Stimulated activated CD4-positive, alpha-beta T cell treated with anti-CD3 and anti-CD28 coated beads, Interleukin-15, amount 100 ng/mL, for 1 hour (primary cell): Measurements from ENCODE around the gene TMEM150B.

Source experiments
- DNase-seq, 2 donors: peaks; one replicate each; pipeline ENCODE4 v3.0.0-alpha.2; 2020; ENCODE audit warnings: low read depth in 1 of 2, low spot score in 1 of 2

Gene TMEM150B

DNA sequence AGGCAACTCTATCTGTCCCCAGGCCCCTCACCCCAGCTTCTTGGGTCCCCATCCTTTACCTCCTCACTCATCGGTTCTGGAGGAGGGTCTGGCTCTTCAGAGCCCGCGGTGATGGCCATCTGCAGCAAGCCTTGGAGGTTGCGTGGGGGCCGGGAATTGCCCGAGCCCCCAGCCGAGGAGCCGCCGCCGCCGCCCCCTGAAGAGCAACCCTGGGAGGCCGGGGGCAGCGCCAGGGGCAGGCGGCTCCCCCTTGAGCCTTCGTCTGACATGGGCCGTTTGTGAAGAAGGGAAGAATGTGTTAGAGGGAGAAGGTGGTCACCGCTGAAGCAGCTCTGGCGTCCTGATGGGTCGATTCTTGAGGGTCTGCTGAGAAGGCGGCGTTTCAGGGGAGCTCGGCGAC lies 45.8 kb downstream of the TMEM150B start:
- no peak for DNase-seq

DNA sequence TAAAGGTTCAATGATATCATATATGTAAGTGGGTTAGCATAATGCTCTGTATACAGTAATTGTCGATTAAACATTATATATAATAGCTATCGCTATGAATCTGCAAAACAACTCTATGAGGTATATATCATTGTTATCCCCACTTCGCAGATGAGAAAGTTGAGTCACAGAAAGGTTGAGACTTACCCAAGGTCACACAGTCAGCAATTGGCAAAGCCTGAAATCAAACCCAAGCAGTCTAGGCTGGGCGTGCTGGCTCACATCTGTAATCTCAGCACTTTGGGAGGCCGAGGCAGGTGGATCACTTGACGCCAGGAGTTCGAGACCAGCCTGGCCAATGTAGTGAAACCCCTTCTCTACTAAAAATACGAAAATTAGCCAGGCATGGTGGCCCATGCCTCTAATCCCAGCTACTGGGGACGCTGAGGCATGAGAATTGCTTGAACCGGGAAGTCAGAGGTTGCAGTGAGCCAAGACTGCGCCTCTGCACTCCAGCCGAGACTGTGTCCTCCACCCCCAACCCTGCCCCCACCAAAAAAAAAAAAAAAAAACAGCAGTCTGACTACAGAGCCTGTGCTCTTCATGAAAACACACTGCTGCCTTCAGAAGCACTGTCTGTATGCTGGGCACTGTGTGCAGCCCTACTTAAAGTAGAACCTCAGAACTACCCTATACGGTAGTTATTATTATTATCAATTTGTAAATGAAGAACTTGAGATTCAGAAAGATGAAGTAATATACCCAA lies 46.6 kb downstream of the TMEM150B start:
- no peak for DNase-seq

DNA sequence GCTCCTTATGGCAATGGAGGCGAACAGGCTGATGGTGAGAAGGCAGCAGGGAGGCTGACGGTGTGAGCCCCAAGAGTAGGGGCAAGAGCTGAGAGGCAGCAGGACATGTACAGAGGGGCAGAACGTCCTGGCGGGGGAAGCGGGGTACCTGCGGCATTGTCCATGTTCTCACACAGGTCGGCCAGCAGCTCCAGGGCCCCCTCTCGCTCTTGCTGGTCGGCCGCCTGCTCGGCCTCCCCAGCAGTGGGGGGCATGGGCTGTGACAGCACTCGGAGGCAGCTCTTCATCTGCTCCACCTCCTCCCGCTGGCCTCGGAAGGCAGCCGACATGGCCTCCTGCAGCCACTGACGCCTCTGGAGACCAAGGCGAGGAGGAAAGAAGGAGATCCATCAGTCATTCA lies 47.6 kb downstream of the TMEM150B start:
- DNase-seq = no peak

DNA sequence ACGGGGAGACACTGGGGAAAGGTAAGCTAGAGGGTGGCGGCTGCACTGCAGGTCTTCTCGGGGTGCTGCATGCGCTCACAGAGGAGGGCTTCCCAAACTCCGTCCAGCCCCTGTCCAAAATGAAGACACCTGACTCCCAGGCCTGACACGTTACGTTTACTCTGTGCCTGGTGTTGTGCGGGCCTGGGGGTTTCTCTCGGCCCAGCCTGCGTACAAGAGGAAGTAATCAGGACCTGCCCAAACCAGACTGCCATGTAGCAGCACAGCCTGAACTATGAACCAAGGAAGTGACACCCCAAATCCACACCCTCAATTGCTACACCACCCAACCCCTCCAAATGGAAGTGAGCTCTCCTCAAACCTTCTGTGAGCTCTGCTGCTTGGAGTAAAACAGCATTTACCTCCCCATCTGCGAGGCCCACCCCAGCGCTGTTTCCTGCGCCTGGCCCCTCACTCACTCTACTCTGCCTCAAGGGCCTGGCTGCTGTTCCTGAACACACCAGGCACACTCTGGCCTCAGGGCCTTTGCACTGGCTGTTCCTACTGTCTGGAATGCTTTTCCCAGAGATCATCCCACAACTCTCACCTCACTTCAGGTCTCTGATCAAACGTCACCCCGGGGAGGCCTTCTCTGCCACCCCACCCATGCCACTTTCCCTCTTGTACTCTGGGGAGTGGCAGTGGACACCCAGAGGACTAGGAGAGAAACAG lies 48.3 kb downstream of the TMEM150B start:
- no peak for DNase-seq

DNA sequence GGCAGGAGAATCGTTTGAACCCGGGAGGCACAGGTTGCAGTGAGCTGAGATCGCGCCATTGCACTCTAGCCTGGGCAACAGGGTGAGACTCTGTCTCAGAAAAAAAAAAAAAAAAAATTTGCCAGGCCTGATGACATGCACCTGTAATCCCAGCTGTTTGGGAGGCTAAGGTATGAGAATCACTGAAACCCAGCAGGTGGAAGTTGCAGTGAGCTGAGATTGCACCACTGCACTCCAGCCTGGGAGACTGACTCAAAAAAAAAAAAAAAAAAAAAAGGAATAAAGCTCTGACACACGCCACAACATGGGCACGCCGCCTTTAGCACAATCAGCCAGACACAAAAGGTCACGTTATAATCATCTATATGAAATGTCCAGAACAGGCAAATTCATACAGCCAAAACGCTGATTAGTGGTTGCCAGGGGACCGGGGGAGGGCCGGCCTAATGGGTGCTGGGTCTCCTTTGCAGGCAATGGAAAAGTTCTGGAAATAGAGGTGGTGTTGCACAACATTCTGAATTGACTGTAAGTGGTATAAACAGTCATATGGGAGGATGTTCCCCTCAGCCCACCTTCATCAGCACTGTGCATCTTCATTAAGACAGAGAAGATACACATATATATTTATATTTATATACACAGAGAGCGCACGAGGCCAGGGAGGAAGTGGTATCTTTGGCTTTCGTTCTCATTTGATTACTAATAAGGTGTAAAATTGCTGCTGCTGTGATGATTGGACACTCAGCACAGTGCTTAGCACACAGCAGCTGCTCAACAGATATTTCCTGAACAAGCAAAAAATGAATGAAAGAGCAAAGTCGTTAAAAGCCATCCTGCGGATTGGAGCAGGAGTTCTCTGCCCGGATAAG lies 49.1 kb downstream of the TMEM150B start:
- DNase-seq = no peak

DNA sequence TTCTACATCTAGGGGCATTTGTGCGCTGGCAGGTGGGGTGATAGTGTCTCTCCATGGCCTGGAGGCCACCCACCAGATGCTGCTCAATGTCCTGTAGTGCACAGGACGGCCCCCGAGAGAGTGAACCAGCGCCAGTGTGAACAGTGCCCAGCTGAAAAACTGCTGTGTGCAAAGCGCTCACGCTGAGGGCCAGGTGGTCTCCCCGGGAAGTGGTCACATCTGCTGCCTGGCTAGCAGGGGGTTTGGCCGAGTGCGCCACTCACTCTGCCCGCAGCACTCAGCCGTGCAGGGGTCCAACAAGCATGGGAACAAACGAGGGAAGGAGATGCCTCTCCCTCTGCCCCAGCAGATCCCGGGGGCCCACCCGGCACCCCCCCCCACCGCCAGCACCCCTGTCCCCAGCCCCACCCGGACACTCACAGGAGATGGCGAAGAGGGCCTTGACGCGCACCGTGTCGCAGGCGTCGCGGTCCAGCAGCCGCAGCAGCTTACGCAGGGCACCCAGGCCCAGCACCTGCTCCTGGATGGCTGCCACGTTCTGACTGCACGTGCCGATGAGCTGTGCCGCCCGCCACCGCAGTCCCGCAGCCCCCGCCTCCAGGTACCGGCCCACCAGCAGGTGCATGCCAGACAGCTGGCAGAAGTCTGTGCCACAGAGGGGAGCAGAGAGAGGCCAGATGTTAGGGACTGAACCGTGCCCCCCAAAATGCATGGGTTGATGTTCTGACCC lies 51.0 kb downstream of the TMEM150B start:
- no peak for DNase-seq

DNA sequence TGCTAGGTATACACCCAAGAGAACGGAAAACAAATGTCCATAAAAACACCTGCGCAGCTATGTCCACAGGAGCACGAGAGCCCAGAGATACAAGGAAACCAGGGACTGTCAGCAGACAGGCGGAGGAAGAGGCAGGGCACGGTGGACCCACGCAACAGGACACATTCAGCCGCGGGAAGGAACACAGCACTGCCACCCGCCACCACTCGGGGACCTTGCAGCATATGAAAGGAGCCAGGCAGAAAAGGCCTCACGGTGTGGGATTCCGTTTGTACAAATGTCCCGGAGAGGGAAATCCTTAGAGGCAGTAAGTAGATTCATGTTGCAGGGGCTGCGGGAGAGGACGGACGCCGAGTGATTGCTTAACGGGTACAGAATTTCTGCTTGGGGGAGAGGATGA lies 53.0 kb downstream of the TMEM150B start:
- DNase-seq = no peak

DNA sequence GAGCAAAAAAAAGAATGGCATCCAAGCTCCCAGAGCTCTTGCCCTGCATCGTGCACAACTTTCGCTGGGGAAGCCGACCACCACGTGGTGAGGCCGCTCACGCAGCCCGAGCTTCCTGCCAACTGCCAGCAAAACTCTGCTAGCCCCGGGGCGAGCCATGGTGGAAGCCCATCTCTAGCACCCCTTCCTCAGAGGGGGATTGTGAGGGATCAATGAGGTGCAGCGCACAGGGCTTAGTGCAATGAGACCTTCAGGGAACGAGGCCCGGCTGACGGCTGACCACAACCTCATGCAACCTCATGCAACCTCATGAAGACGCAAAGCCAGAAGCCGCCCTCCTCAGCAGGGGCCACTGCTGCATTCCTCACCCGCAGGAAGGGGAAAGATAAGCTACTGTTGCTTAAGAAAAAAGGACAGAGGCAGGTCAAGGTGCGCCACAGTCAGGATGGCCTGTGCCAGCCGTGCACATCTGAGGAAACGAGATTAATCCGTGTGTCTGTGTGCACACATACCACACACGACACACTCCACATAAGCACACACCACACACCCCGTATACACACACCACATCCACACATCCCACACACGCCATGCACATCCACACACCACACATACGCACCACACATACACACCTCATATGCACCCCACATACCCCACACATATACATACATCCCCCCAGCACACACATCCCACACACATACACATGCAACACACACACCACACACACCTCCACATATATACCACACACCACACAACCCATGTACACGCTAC lies 54.8 kb downstream of the TMEM150B start:
- no peak for DNase-seq

DNA sequence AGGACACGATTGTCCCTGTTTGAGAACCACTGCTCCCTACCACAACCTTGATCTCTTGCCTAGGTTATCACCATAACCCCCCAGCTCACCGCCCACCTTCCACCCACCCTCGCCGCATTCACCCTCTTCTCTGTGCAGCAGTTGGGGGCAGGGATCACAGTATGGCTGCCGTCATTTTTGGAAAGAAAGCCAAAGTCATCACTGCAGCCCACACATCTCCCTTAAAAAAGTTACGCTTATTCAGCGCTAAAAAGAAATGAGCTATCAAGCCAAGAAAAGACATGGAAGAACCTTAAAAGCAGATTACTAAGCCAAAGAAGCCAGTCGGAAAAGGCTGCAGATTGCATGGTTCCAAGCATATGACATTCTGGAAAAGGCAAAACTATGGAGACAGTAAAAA lies 55.8 kb downstream of the TMEM150B start:
- no peak for DNase-seq

DNA sequence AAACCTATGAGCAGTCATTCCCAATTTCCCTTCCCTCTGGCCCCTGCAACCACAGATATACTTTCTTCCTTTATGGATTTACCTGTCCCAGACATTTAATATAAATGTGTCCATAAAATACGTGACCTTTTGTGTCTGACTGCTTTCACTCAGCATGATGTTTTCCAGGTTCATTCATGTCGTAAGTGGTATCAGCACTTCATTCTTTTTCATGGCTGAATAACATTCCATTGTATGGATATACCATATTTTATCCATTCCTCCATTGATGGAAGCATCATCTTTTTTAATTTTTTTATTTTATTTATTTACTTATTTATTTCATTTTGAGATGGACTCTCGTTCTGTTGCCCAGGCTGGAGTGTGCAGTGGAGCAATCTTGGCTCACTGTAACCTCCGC lies 58.3 kb downstream of the TMEM150B start:
- DNase-seq = no peak

DNA sequence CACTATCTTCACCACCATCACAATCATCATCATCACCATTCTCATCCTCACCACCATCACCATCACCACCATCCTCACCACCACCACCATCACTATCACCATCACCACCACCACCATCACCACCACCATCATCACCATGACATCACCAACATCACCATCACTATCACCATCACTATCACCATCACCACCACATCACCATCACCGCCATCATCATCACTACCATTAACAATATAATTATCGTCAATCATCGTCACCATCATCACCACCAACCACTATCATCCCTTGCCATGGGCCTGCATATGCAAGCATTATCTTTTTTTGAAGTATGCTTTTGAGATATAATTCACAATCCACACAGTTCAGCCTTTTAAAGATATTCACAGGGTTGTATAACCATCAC lies 58.7 kb downstream of the TMEM150B start:
- no peak for DNase-seq

DNA sequence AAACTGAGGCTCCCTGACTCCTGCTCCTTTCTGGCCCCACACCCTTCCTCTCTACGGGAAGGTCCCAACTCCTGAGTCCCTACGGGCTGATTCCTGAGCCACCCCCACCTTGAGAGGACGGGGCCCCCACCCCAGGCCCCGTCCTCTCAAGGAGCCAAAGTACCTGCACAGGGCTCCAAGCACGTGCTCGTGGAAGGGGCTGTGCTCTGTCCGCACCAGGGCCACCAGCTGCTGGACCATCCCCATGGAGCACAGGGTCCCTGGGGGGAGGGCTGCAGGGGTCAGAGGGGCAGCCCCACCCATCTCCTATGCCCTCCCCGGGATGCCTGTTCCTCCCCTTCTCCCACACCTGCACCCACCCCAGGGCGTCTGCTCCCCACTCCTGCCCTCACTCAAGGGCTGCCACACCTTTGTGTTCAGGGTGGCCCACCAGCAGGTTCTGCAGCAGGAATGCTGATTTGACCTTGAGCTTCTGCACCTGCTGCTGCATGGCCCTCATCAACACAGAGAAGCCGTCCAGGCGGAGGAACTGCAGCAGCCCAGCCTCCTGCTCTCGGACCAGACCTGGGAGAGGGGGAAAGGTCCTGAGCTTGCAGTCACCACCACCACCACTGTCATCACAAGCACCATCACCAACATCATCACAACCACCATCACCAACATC lies 59.3 kb downstream of the TMEM150B start:
- no peak for DNase-seq

DNA sequence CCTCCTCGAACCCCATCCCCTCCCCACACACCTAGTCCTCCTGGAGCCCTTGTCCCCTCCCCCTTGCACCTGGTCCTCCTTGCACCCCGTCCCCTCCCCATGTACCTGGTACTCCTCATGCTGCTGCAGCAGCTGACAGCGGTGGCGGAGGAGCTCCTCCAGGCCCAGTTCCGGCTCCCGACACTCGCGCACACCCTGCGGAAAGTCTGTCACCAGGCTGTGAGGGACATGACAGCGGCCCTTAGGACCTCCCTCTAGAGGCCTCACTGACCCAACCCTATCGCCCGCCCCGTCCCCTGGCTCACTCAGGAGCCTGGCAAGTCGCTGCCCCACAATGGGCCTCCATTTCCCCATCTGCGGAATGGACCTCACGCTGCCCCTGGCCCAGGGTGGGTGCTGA lies 60.0 kb downstream of the TMEM150B start:
- DNase-seq = no peak

DNA sequence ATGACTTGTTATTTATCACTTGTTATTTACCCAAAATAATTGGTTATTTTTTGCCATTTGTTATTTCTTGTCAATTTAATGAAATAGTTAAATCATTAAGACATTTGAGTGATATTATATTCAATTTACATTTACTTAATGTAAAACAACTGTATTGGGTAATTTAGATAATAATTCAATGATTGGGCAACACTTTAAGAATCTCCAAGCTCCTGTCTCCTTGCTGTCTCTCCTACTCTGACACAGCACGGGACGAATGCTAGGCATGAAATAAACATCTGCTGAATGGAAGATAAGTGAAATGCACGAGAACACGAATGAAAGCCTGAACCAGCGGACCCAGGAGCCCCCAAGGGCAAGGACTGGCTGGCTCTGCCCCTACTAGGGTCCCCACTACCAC lies 60.6 kb downstream of the TMEM150B start:
- DNase-seq = no peak
